ENCODE data around the gene NT5M.

- TF ChIP-seq POLR2AphosphoS5 (IDR thresholded peaks at IDR 0.05; ENCODE audit: low read depth, low read length), result no peak
- TF ChIP-seq POLR2A (IDR thresholded peaks at IDR 0.05; ENCODE audit: low read depth, low read length), result no peak
- TF ChIP-seq TAF1 (IDR thresholded peaks at IDR 0.05; ENCODE audit: borderline replicate concordance, low read depth, low read length), result no peak
Observed at GRCh38 chr17:17264430-17264829, 38.7 kb upstream of the NT5M start.
